ENCODE results near the gene GRID1. TPM values are rescaled to one million over a fixed set of nuclear protein-coding genes. Genes with fewer than 3 reads are reported as not detected.

The GRID1 gene
- total RNA-seq, 1 experiment from 2014 or later = 0.37 TPM

GRCh38 chr10:86286236-86287109 lies 80.1 kb downstream of the GRID1 start (continued):
- TF ChIP-seq ZNF532 (CRISPR knock-in tag; IDR thresholded peaks at IDR 0.05; ENCODE audit: borderline replicate concordance) = no peak
- TF ChIP-seq IRF2 (CRISPR knock-in tag; IDR thresholded peaks at IDR 0.05; ENCODE audit: borderline replicate concordance, low read depth) = no peak
- TF ChIP-seq MYBL2 (CRISPR knock-in tag; IDR thresholded peaks at IDR 0.05) = no peak
- TF ChIP-seq, protein P1, sequence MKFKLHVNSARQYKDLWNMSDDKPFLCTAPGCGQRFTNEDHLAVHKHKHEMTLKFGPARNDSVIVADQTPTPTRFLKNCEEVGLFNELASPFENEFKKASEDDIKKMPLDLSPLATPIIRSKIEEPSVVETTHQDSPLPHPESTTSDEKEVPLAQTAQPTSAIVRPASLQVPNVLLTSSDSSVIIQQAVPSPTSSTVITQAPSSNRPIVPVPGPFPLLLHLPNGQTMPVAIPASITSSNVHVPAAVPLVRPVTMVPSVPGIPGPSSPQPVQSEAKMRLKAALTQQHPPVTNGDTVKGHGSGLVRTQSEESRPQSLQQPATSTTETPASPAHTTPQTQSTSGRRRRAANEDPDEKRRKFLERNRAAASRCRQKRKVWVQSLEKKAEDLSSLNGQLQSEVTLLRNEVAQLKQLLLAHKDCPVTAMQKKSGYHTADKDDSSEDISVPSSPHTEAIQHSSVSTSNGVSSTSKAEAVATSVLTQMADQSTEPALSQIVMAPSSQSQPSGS (CRISPR knock-in tag; IDR thresholded peaks at IDR 0.05; ENCODE audit: borderline replicate concordance, low read depth) = no peak
- no peak for TF ChIP-seq AFF4 (CRISPR knock-in tag; IDR thresholded peaks at IDR 0.05; ENCODE audit: borderline replicate concordance)
- TF ChIP-seq FOXJ3 (CRISPR knock-in tag; IDR thresholded peaks at IDR 0.05; ENCODE audit: borderline replicate concordance) = no peak
- no peak for TF ChIP-seq GABPB1 (CRISPR knock-in tag; IDR thresholded peaks at IDR 0.05)
- TF ChIP-seq ZNF425 (CRISPR knock-in tag; conservative IDR thresholded peaks at IDR 0.05) = no peak
- TF ChIP-seq, protein P2, sequence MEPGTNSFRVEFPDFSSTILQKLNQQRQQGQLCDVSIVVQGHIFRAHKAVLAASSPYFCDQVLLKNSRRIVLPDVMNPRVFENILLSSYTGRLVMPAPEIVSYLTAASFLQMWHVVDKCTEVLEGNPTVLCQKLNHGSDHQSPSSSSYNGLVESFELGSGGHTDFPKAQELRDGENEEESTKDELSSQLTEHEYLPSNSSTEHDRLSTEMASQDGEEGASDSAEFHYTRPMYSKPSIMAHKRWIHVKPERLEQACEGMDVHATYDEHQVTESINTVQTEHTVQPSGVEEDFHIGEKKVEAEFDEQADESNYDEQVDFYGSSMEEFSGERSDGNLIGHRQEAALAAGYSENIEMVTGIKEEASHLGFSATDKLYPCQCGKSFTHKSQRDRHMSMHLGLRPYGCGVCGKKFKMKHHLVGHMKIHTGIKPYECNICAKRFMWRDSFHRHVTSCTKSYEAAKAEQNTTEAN (CRISPR knock-in tag; IDR thresholded peaks at IDR 0.05) = no peak

- Mint-ChIP-seq H3K36me3 (no peaks in the 10 kb centered on the region), H3K27ac (no peak overlapping the region), H3K9me3 (peaks cover 10% of the 10 kb centered on the region), H3K4me3 (no peak overlapping the region), H3K4me1 (no peaks in the 10 kb centered on the region), H3K27me3 (ENCODE audit: low read depth) (peaks cover 5% of the 10 kb centered on the region; the same call in 1 of the 2 replicates)
- ChIA-PET POLR2A (no interaction called here), CTCF (no interaction called here)
- DNase-seq (ENCODE audit: low spot score) (no peak), ATAC-seq (no peak)
- TF ChIP-seq USF1 (CRISPR knock-in tag; IDR thresholded peaks at IDR 0.05) = no peak
- no peak for TF ChIP-seq ZNF121 (CRISPR knock-in tag; IDR thresholded peaks at IDR 0.05)
- TF ChIP-seq IRF1 (CRISPR knock-in tag; IDR thresholded peaks at IDR 0.05) = no peak
- no peak for TF ChIP-seq CREB1 (CRISPR knock-in tag; IDR thresholded peaks at IDR 0.05)
- TF ChIP-seq SP1 (CRISPR knock-in tag; conservative IDR thresholded peaks at IDR 0.05) = no peak
- TF ChIP-seq STAT6 (CRISPR knock-in tag; conservative IDR thresholded peaks at IDR 0.05; ENCODE audit: low read depth) = no peak
- no peak for TF ChIP-seq IRF2 (CRISPR knock-in tag; IDR thresholded peaks at IDR 0.05; ENCODE audit: borderline replicate concordance, low read depth)
These were observed 81.3 kb downstream of the GRID1 start for GRCh38 chr10:86285136-86285790.

Measured in WTC11 (cell line).